Tibial nerve (tissue), 4 donors: ENCODE data around the gene TTC21A.

Experiments
- EP300 ChIP-seq, 2 donors: sonication (generic); formaldehyde crosslinking; IDR thresholded peaks; one replicate each; pipeline ENCODE4 v1.6.1; 2017; ENCODE audit warnings: antibody characterized with exemption in 2 of 2, mild to moderate bottlenecking in 1 of 2
- POLR2A ChIP-seq, 2 donors: fragments of 450-650 bp; IDR thresholded peaks; one replicate each; pipeline ENCODE4 v1.6.1; 2017; ENCODE audit warnings: antibody characterized with exemption in 2 of 2, mild to moderate bottlenecking in 2 of 2, moderate library complexity in 2 of 2
- TF ChIP-seq, protein P1 (sequence below), 5 experiments: fragments of 200-600 bp in 3 of 5; fragments of 450-650 bp in 2 of 5; sonication (generic) in 3 of 5; IDR thresholded peaks; one replicate each; pipeline ENCODE4 v1.5.1; 2016 to 2019; ENCODE audit warnings: antibody characterized with exemption in 5 of 5, mild to moderate bottlenecking in 3 of 5, moderate library complexity in 2 of 5

DNA sequence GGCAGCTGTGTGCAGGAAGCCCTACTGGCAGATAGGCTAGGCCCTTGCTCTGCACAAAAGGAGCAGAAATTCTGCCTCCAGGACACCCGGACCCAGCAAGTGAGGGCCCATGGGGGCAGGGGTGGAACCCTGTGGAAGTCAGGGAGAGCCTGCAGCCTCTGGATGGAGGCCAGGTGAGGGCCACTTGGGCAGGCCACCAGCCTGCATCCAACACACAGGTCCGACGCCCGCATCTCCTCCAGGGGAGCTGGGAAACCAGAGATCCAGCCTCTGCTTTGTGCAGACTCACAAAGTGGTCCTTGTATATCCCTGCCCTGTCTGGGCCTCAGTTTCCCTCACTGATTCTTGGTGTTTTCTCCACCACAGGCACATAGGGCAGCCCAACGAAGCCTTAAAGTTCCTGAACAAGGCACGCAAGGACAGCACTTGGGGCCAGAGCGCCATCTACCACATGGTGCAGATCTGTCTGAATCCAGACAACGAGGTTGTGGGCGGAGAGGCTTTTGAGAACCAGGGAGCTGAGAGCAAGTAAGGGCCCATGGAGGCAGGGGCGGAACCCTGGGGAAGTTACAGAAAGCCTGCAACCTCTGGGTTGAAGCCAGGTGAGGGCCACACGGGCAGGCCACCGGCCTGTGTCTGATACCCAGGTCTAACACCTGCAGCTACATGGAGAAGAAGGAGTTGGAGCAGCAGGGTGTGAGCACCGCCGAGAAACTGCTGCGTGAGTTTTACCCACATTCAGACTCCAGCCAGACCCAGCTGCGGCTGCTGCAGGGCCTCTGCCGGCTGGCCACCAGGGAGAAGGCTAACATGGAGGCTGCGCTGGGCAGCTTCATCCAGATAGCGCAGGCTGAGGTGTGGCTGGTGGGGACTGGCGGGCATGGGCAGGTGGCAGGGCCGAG lies 29.3 kb downstream of the TTC21A start:
- TF ChIP-seq POLR2A (IDR thresholded peaks at IDR 0.05) (no peak), EP300 (IDR thresholded peaks at IDR 0.05) (no peak)
- TF ChIP-seq, protein P1, sequence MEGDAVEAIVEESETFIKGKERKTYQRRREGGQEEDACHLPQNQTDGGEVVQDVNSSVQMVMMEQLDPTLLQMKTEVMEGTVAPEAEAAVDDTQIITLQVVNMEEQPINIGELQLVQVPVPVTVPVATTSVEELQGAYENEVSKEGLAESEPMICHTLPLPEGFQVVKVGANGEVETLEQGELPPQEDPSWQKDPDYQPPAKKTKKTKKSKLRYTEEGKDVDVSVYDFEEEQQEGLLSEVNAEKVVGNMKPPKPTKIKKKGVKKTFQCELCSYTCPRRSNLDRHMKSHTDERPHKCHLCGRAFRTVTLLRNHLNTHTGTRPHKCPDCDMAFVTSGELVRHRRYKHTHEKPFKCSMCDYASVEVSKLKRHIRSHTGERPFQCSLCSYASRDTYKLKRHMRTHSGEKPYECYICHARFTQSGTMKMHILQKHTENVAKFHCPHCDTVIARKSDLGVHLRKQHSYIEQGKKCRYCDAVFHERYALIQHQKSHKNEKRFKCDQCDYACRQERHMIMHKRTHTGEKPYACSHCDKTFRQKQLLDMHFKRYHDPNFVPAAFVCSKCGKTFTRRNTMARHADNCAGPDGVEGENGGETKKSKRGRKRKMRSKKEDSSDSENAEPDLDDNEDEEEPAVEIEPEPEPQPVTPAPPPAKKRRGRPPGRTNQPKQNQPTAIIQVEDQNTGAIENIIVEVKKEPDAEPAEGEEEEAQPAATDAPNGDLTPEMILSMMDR (IDR thresholded peaks at IDR 0.05): no peak
